Thoracic aorta endothelial cell (primary cell): ENCODE measurements around the gene IL13RA1. TPM values are rescaled to one million over a fixed set of nuclear protein-coding genes. Genes with fewer than 3 reads are reported as not detected.

Experiments used
- small RNA-seq: library from RNA; depleted of rRNA; stranded (forward); fragments of <200 nt; gene quantifications from one replicate; pipeline ENCODE3, GENCODE V24; 2012
- total RNA-seq: library from RNA; depleted of rRNA; stranded (reverse); fragments of >200 nt; gene quantifications from 2 replicates; pipeline ENCODE4 v1.2.3, GENCODE V29; 2012

Gene IL13RA1
- 57.3 and 62.5 TPM in 2 replicates for total RNA-seq

GRCh38 chrX:118726887-118727685 lies at the start of gene IL13RA1:
TSS of gene IL13RA1 (plus strand) at chrX:118727606. CDS start at chrX:118727639, 33 bp downstream.

GRCh38 chrX:118823263-118824172 lies 96.1 kb downstream of the IL13RA1 start, which contains the start of gene ZCCHC12:
TSS of gene ZCCHC12 (plus strand) at chrX:118823824. CDS start at chrX:118825245, 1,421 bp downstream.

Small RNAs within 50 kb of the gene (small RNA-seq; reads per million reads assigned to genes)
- gene RF00566, result not detected

Other genes with a start within 250 kb of the IL13RA1 start
- 1.7 and 2.2 TPM in 2 replicates for gene DOCK11, start 231.8 kb upstream of the IL13RA1 start, total RNA-seq
- 0.13 TPM in 1 of 2 replicates, not detected in the other for gene ZCCHC12, start 96.2 kb downstream of the IL13RA1 start, total RNA-seq
- 16.7 and 18.8 TPM in 2 replicates for gene LONRF3, start 247.0 kb downstream of the IL13RA1 start, total RNA-seq